Measurements from ENCODE around the gene RTN1. TPM values are rescaled to one million over a fixed set of nuclear protein-coding genes. Genes with fewer than 3 reads are reported as not detected.

Gene RTN1
- polyA plus RNA-seq, 1 donor from 2014 or later, result 1,138 TPM

GRCh38 chr14:59811815-59812214 is 58.8 kb downstream of the RTN1 start:
- no peaks in the 10 kb centered on the region for H4K20me1 ChIP-seq (ENCODE audit: insufficient read depth)
- H3K9me2 ChIP-seq (ENCODE audit: insufficient read depth, low read length), result no peaks in the 10 kb centered on the region
- TF ChIP-seq, protein P1, sequence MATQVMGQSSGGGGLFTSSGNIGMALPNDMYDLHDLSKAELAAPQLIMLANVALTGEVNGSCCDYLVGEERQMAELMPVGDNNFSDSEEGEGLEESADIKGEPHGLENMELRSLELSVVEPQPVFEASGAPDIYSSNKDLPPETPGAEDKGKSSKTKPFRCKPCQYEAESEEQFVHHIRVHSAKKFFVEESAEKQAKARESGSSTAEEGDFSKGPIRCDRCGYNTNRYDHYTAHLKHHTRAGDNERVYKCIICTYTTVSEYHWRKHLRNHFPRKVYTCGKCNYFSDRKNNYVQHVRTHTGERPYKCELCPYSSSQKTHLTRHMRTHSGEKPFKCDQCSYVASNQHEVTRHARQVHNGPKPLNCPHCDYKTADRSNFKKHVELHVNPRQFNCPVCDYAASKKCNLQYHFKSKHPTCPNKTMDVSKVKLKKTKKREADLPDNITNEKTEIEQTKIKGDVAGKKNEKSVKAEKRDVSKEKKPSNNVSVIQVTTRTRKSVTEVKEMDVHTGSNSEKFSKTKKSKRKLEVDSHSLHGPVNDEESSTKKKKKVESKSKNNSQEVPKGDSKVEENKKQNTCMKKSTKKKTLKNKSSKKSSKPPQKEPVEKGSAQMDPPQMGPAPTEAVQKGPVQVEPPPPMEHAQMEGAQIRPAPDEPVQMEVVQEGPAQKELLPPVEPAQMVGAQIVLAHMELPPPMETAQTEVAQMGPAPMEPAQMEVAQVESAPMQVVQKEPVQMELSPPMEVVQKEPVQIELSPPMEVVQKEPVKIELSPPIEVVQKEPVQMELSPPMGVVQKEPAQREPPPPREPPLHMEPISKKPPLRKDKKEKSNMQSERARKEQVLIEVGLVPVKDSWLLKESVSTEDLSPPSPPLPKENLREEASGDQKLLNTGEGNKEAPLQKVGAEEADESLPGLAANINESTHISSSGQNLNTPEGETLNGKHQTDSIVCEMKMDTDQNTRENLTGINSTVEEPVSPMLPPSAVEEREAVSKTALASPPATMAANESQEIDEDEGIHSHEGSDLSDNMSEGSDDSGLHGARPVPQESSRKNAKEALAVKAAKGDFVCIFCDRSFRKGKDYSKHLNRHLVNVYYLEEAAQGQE (IDR thresholded peaks at IDR 0.05; ENCODE audit: borderline replicate concordance), result no peak
- TF ChIP-seq POLR2AphosphoS5 (IDR thresholded peaks at IDR 0.05) (no peak), TAF1 (IDR thresholded peaks at IDR 0.05; ENCODE audit: low read depth) (no peak), EZH2 (IDR thresholded peaks at IDR 0.05; ENCODE audit: borderline replicate concordance, insufficient read depth, low read length, poor library complexity, severe bottlenecking) (no peak), SMC3 (conservative IDR thresholded peaks at IDR 0.05; ENCODE audit: poor library complexity) (no peak), MXI1 (conservative IDR thresholded peaks at IDR 0.05; ENCODE audit: poor library complexity, severe bottlenecking) (no peak), RAD21 (conservative IDR thresholded peaks at IDR 0.05) (no peak), EP300 (conservative IDR thresholded peaks at IDR 0.05; ENCODE audit: poor library complexity, severe bottlenecking) (no peak)
- TF ChIP-seq, protein P2, sequence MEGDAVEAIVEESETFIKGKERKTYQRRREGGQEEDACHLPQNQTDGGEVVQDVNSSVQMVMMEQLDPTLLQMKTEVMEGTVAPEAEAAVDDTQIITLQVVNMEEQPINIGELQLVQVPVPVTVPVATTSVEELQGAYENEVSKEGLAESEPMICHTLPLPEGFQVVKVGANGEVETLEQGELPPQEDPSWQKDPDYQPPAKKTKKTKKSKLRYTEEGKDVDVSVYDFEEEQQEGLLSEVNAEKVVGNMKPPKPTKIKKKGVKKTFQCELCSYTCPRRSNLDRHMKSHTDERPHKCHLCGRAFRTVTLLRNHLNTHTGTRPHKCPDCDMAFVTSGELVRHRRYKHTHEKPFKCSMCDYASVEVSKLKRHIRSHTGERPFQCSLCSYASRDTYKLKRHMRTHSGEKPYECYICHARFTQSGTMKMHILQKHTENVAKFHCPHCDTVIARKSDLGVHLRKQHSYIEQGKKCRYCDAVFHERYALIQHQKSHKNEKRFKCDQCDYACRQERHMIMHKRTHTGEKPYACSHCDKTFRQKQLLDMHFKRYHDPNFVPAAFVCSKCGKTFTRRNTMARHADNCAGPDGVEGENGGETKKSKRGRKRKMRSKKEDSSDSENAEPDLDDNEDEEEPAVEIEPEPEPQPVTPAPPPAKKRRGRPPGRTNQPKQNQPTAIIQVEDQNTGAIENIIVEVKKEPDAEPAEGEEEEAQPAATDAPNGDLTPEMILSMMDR (IDR thresholded peaks at IDR 0.05; ENCODE audit: poor library complexity, severe bottlenecking), result no peak
- H3K4me3 ChIP-seq (ENCODE audit: low read length), result no peak overlapping the region
- H3K27ac ChIP-seq (ENCODE audit: low read length), result no peak overlapping the region
- H2AFZ ChIP-seq (ENCODE audit: low read depth, low read length), result no peak overlapping the region
- no peaks in the 10 kb centered on the region for H3K27me3 ChIP-seq (ENCODE audit: insufficient read depth, low read depth, low read length)
- no peaks in the 10 kb centered on the region for H3K79me2 ChIP-seq (replicated peaks; ENCODE audit: insufficient read depth, low read length)
- H3F3A ChIP-seq (ENCODE audit: insufficient read depth, low read length, poor library complexity, severe bottlenecking), result no peaks in the 10 kb centered on the region
- no peaks in the 10 kb centered on the region for H3K36me3 ChIP-seq (ENCODE audit: insufficient read depth, low read length)
- H3K9ac ChIP-seq (ENCODE audit: low read length), result no peak overlapping the region
- H3K4me2 ChIP-seq (ENCODE audit: low read length), result no peak overlapping the region
- H3K9me3 ChIP-seq (ENCODE audit: low read length), result no peaks in the 10 kb centered on the region

DNA sequence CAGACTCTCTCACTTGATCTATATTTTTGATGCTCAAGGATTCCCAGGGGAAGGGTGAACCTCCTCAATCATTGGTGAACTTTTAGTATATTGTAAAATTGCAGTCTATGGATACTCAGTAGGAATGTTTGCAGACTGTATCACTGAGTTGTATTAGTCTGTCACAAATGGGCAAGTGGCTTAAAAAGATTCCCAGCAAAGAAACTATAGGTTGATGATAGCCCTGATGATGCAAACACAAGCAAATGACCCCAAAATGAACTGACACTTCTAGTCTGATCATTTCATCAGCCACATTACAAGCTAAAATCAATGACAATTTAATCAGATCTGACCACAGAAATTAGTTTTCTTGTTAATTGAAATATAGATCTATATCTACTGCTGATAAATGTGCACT is 59.5 kb downstream of the RTN1 start:
- Histone ChIP-seq H3K9me2 (ENCODE audit: insufficient read depth, low read length) (no peaks in the 10 kb centered on the region), H3K27me3 (ENCODE audit: insufficient read depth, low read depth, low read length) (no peaks in the 10 kb centered on the region), H3K4me3 (ENCODE audit: low read length) (no peak overlapping the region), H3K27ac (ENCODE audit: low read length) (no peak overlapping the region), H3K4me2 (ENCODE audit: low read length) (no peak overlapping the region), H3K9me3 (ENCODE audit: low read length) (no peaks in the 10 kb centered on the region), H4K20me1 (ENCODE audit: insufficient read depth) (no peaks in the 10 kb centered on the region), H3F3A (ENCODE audit: insufficient read depth, low read length, poor library complexity, severe bottlenecking) (no peaks in the 10 kb centered on the region), H2AFZ (ENCODE audit: low read depth, low read length) (no peak overlapping the region), H3K36me3 (ENCODE audit: insufficient read depth, low read length) (no peaks in the 10 kb centered on the region), H3K9ac (ENCODE audit: low read length) (no peak overlapping the region), H3K79me2 (replicated peaks; ENCODE audit: insufficient read depth, low read length) (no peaks in the 10 kb centered on the region)
- TF ChIP-seq EZH2 (IDR thresholded peaks at IDR 0.05; ENCODE audit: borderline replicate concordance, insufficient read depth, low read length, poor library complexity, severe bottlenecking) (no peak), RAD21 (conservative IDR thresholded peaks at IDR 0.05) (no peak), POLR2AphosphoS5 (IDR thresholded peaks at IDR 0.05) (no peak)

Measured in neural cell (in vitro differentiated cells).